H1 (cell line): Measurements from ENCODE around the gene HSD17B4. TPM values are rescaled to one million over a fixed set of nuclear protein-coding genes. Genes with fewer than 3 reads are reported as not detected.
"Not testable (repeated sequence)": the region's sequence is repeated elsewhere in the genome, so short reads cannot be mapped to it uniquely, and the experiment has no call there.

ENCODE experiments used
- CTCF ChIA-PET: fragments of 300-600 bp; sonication (Branson Sonifier 250); formaldehyde crosslinking; loops from one replicate; lab custom pipeline; 2021; ENCODE audit not compliant: partially characterized antibody; lab: Charles Lee
- POLR2A ChIA-PET: fragments of 300-600 bp; sonication (Branson Sonifier 250); formaldehyde crosslinking; loops from one replicate; lab custom pipeline; 2021; ENCODE audit warnings: inconsistent platforms; ENCODE audit not compliant: partially characterized antibody; lab: Charles Lee
- DNase-seq, 2 experiments: peaks; one replicate each; pipeline versions ENCODE4 v3.0.0 to v3.0.0-alpha.2; 2010 to 2022; ENCODE audit warnings: low spot score in 2 of 2, low read depth in 1 of 2, mixed read lengths in 1 of 2
- FAIRE-seq: peaks from 2 replicates; lab custom pipeline; 2011; peaks lifted over from hg19 to GRCh38; lab: Jason Lieb, UNC
- H2AFZ ChIP-seq: 2 replicates; pipeline ENCODE4 v1.8.1; 2012; ENCODE audit warnings: low read length, inconsistent platforms
- H2AK5ac ChIP-seq: 2 replicates; pipeline ENCODE4 v1.6.1; 2013; ENCODE audit warnings: low read depth, low read length
- H2BK120ac ChIP-seq: replicated peaks from 2 replicates; pipeline ENCODE3; 2013; ENCODE audit warnings: low read depth, low read length, inconsistent platforms
- H2BK12ac ChIP-seq: 2 replicates; pipeline ENCODE4 v1.6.1; 2013; ENCODE audit warnings: low read depth, low read length
- H2BK15ac ChIP-seq: 2 replicates; pipeline ENCODE4 v1.6.1; 2013; ENCODE audit warnings: low read length
- H2BK20ac ChIP-seq: 2 replicates; pipeline ENCODE4 v1.6.1; 2013; ENCODE audit warnings: low read length
- H2BK5ac ChIP-seq: 2 replicates; pipeline ENCODE4 v1.6.1; 2013; ENCODE audit warnings: low read depth, low read length
- H3K14ac ChIP-seq: 2 replicates; pipeline ENCODE4 v1.6.1; 2013; ENCODE audit warnings: inconsistent platforms; ENCODE audit not compliant: insufficient read length
- H3K18ac ChIP-seq: 2 replicates; pipeline ENCODE4 v1.6.1; 2013; ENCODE audit warnings: low read length; ENCODE audit errors: extremely low read depth
- H3K23ac ChIP-seq: 2 replicates; pipeline ENCODE4 v1.6.1; 2013; ENCODE audit warnings: inconsistent platforms; ENCODE audit not compliant: insufficient read length
- H3K23me2 ChIP-seq: 2 replicates; pipeline ENCODE4 v1.6.1; 2013; ENCODE audit warnings: low read depth, low read length
- H3K27ac ChIP-seq: 2 replicates; pipeline ENCODE4 v1.6.1; 2011; ENCODE audit warnings: low read depth, low read length, inconsistent platforms
- H3K27me3 ChIP-seq, 4 experiments: replicated peaks in 1 of 4; 1 replicate in 1 of 4; 2 replicates in 3 of 4; pipeline versions ENCODE4 v1.6.1 to v1.8.1; 2011 to 2013; ENCODE audit warnings: low read length in 3 of 4, mild to moderate bottlenecking in 3 of 4, inconsistent platforms in 2 of 4, mixed read lengths in 2 of 4, moderate library complexity in 1 of 4; ENCODE audit not compliant: control insufficient read depth in 3 of 4, insufficient read depth in 3 of 4; ENCODE audit errors: extremely low read depth in 1 of 4
- H3K36me3 ChIP-seq, 4 experiments: 2 replicates each; pipeline versions ENCODE4 v1.6.1 to v1.8.1; 2011 to 2013; ENCODE audit warnings: mild to moderate bottlenecking in 4 of 4, low read length in 3 of 4, moderate library complexity in 2 of 4, control low read depth in 1 of 4, inconsistent platforms in 1 of 4; ENCODE audit not compliant: insufficient read depth in 4 of 4, control insufficient read depth in 2 of 4
- H3K4ac ChIP-seq: replicated peaks from 2 replicates; pipeline ENCODE3; 2013; ENCODE audit warnings: low read length, low read depth, mixed read lengths, inconsistent platforms; ENCODE audit not compliant: insufficient read length
- H3K4me1 ChIP-seq, 4 experiments: replicated peaks in 1 of 4; 1 replicate in 1 of 4; 2 replicates in 3 of 4; pipeline versions ENCODE4 v1.6.1 to v1.8.1; 2011 to 2013; ENCODE audit warnings: low read length in 3 of 4, inconsistent platforms in 2 of 4, mixed read lengths in 1 of 4; ENCODE audit not compliant: insufficient read depth in 4 of 4, control insufficient read depth in 3 of 4
- H3K4me2 ChIP-seq, 2 experiments: 2 replicates each; pipeline versions ENCODE4 v1.6.1 to v1.8.1; 2011 to 2013; ENCODE audit warnings: low read depth in 2 of 2, low read length in 2 of 2, control low read depth in 1 of 2, inconsistent platforms in 1 of 2, mild to moderate bottlenecking in 1 of 2; ENCODE audit not compliant: insufficient read depth in 1 of 2
- H3K4me3 ChIP-seq, 4 experiments: fragments of 200-600, 300-600 bp in 1 of 4; sonication (generic), shearing (Covaris generic), sonication (Bioruptor Twin) in 1 of 4; 2 replicates each; pipeline versions ENCODE4 v1.5.1 to v1.8.1; 2011 to 2016; ENCODE audit warnings: low read length in 4 of 4, low read depth in 3 of 4, control low read depth in 2 of 4, inconsistent platforms in 2 of 4, mild to moderate bottlenecking in 2 of 4, mixed read lengths in 1 of 4, moderate library complexity in 1 of 4; ENCODE audit not compliant: insufficient read depth in 2 of 4; ENCODE audit errors: extremely low read depth in 1 of 4
- H3K56ac ChIP-seq: replicated peaks from 2 replicates; pipeline ENCODE3; 2013; ENCODE audit warnings: low read depth, mild to moderate bottlenecking, mixed read lengths, low read length, inconsistent platforms; ENCODE audit not compliant: insufficient read length
- H3K79me1 ChIP-seq: 2 replicates; pipeline ENCODE4 v1.6.1; 2013; ENCODE audit warnings: low read depth, low read length, control low read depth
- H3K79me2 ChIP-seq, 2 experiments: 2 replicates each; pipeline versions ENCODE4 v1.6.1 to v1.8.1; 2012 to 2013; ENCODE audit warnings: low read length in 2 of 2, mild to moderate bottlenecking in 2 of 2, inconsistent platforms in 1 of 2; ENCODE audit not compliant: insufficient read depth in 2 of 2, control insufficient read depth in 1 of 2
- H3K9ac ChIP-seq, 4 experiments: replicated peaks in 1 of 4; 1 replicate in 1 of 4; 2 replicates in 3 of 4; pipeline versions ENCODE4 v1.6.1 to v1.8.1; 2011 to 2013; ENCODE audit warnings: low read depth in 3 of 4, low read length in 3 of 4, control low read depth in 2 of 4, mild to moderate bottlenecking in 2 of 4, moderate library complexity in 2 of 4, inconsistent platforms in 1 of 4; ENCODE audit errors: extremely low read depth in 1 of 4
- H3K9me3 ChIP-seq, 2 experiments: 2 replicates each; pipeline versions ENCODE4 v1.6.1 to v1.8.1; 2012 to 2013; ENCODE audit warnings: mild to moderate bottlenecking in 2 of 2, moderate library complexity in 2 of 2, control low read depth in 1 of 2, inconsistent platforms in 1 of 2, low read depth in 1 of 2, low read length in 1 of 2, mixed read lengths in 1 of 2; ENCODE audit not compliant: insufficient read depth in 2 of 2
- H4K20me1 ChIP-seq, 2 experiments: replicated peaks in 1 of 2; 2 replicates each; pipeline versions ENCODE3 to v1.8.1; 2011 to 2013; ENCODE audit warnings: inconsistent platforms in 2 of 2, low read length in 2 of 2, mild to moderate bottlenecking in 1 of 2; ENCODE audit not compliant: insufficient read depth in 2 of 2, control insufficient read depth in 1 of 2
- H4K5ac ChIP-seq: 2 replicates; pipeline ENCODE4 v1.6.1; 2013; ENCODE audit warnings: low read length, low read depth, mixed read lengths, inconsistent platforms; ENCODE audit not compliant: insufficient read length
- H4K8ac ChIP-seq: 2 replicates; pipeline ENCODE4 v1.8.0; 2013; ENCODE audit warnings: mild to moderate bottlenecking, moderate library complexity, low read length, inconsistent platforms; ENCODE audit not compliant: insufficient read depth; ENCODE audit errors: extremely low read depth
- H4K91ac ChIP-seq: replicated peaks from 2 replicates; pipeline ENCODE3; 2013; ENCODE audit warnings: low read length, mixed read lengths, inconsistent platforms; ENCODE audit not compliant: insufficient read length
- KDM1A ChIP-seq: fragments of 200-600, 300-600 bp; sonication (generic); IDR thresholded peaks from 2 replicates; pipeline ENCODE4 v1.7.1; 2016; ENCODE audit warnings: mild to moderate bottlenecking, low read length, borderline replicate concordance
- WGBS, 2 experiments: shearing (Covaris generic) in 1 of 2; methylation state at CpG; one replicate each; pipeline versions ENCODE4 v1.1.6 to v1.1.7; 2013 to 2015; ENCODE audit warnings: low lambda C conversion rate in 2 of 2, mixed read lengths in 2 of 2, inconsistent platforms in 1 of 2, low coverage in 1 of 2, missing lambda C conversion rate in 1 of 2; ENCODE audit not compliant: insufficient replicate concordance in 2 of 2, insufficient coverage in 1 of 2, insufficient read length in 1 of 2; ENCODE audit errors: extremely low coverage in 1 of 2, missing lambda C conversion rate in 1 of 2; 5-methylcytosine and 5-hydroxymethylcytosine counted together
- polyA plus RNA-seq, 7 experiments: library from polyadenylated mRNA; depleted of rRNA in 3 of 7; stranded (reverse) in 5 of 7; unstranded in 2 of 7; fragments of >200 nt in 5 of 7; fragments of 200-250 nt in 2 of 7; gene quantifications; 1 replicate in 5 of 7; 2 replicates in 1 of 7; 4 replicates in 1 of 7; pipeline versions ENCODE4 v1.2.1 to v1.2.3, GENCODE V29; 2011 to 2013; ENCODE audit warnings: missing spikeins in 2 of 7, mixed read lengths in 2 of 7
- total RNA-seq: library from RNA; stranded (reverse); fragmentation: NEBNext Ultra II Directional; extraction: Animal tissue kit (Norgen Biotek cat#: 25700); gene quantifications from 2 replicates; pipeline ENCODE4 v1.2.1, GENCODE V29; 2021

Gene HSD17B4
- total and polyA plus RNA-seq, 2 of the 8 experiments (the other 6 are each of a cell fraction or from before 2014, with no cell fraction given), result 305 to 369 TPM

- POLR2A ChIA-PET, H2AFZ ChIP-seq, H2AK5ac ChIP-seq, FAIRE-seq: not testable (repeated sequence)
- TF ChIP-seq KDM1A, result peak; percentile 87
- TF ChIP-seq, all 59 proteins: peak for 1; not testable (repeated sequence) for 58
- H2BK120ac ChIP-seq, H4K20me1 ChIP-seq, H3K79me1 ChIP-seq, CTCF ChIA-PET, H3K27ac ChIP-seq, H3K4me2 ChIP-seq, H3K56ac ChIP-seq, H4K91ac ChIP-seq, DNase-seq, H3K27me3 ChIP-seq, H3K18ac ChIP-seq, H3K4me1 ChIP-seq, H3K23me2 ChIP-seq, H3K4me3 ChIP-seq, H2BK12ac ChIP-seq, H2BK15ac ChIP-seq, H3K14ac ChIP-seq, H2BK20ac ChIP-seq, H3K9me3 ChIP-seq, H2BK5ac ChIP-seq, H4K8ac ChIP-seq, H4K5ac ChIP-seq, H3K9ac ChIP-seq, H3K4ac ChIP-seq, H3K23ac ChIP-seq: not testable (repeated sequence)
- Histone ChIP-seq H3K79me2 (peaks cover 0 to 12% of the 10 kb centered on the region in 2 experiments; a peak in 2 of 4 replicates), H3K36me3 (peaks cover 0 to 39% (median 18%) of the 10 kb centered on the region in 4 experiments; a peak in 6 of 8 replicates)
- 92% methylated on average over 4 of the region's 4 CpGs; no CpG with 5 or more reads in 1 of the 2 experiments for WGBS, 2 experiments
Observed at GRCh38 chr5:119503939-119504338, 51.6 kb downstream of the HSD17B4 start.
